ENCODE results near the gene KCNG2.

KCNG2 gene

GRCh38 chr18:79848294-79848578 lies 50.5 kb downstream of the KCNG2 start:
- Histone ChIP-seq H3K4me2 (ENCODE audit: low read depth, low read length, poor library complexity, severe bottlenecking) (no peak overlapping the region), H3K4me1 (ENCODE audit: insufficient read depth, low read length, poor library complexity, severe bottlenecking) (no peaks in the 10 kb centered on the region), H3F3A (ENCODE audit: low read depth) (no peaks in the 10 kb centered on the region), H2AFZ (ENCODE audit: low read length) (no peak overlapping the region), H3K9me2 (replicated peaks; ENCODE audit: low read depth, low read length) (no peaks in the 10 kb centered on the region), H3K9me3 (ENCODE audit: insufficient read depth, low read depth, low read length) (peaks cover 12% of the 10 kb centered on the region; the same call in 1 of the 2 replicates), H3K9ac (ENCODE audit: low read depth, low read length, poor library complexity, severe bottlenecking) (no peak overlapping the region), H3K27me3 (ENCODE audit: insufficient read depth, low read length, poor library complexity, severe bottlenecking) (no peaks in the 10 kb centered on the region), H4K20me1 (ENCODE audit: insufficient read depth, low read length, poor library complexity, severe bottlenecking) (no peaks in the 10 kb centered on the region), H3K4me3 (ENCODE audit: low read length, poor library complexity, severe bottlenecking) (no peak overlapping the region), H3K36me3 (ENCODE audit: insufficient read depth, low read length) (no peaks in the 10 kb centered on the region), H3K79me2 (ENCODE audit: insufficient read depth, low read length) (no peaks in the 10 kb centered on the region)
- TF ChIP-seq EZH2phosphoT487 (IDR thresholded peaks at IDR 0.05; ENCODE audit: borderline replicate concordance), result no peak
- TF ChIP-seq CTCF (conservative IDR thresholded peaks at IDR 0.05; ENCODE audit: low read length), result no peak

- Histone ChIP-seq H3K9me2 (replicated peaks; ENCODE audit: low read depth, low read length) (no peaks in the 10 kb centered on the region), H4K20me1 (ENCODE audit: insufficient read depth, low read length, poor library complexity, severe bottlenecking) (no peaks in the 10 kb centered on the region), H3K9ac (ENCODE audit: low read depth, low read length, poor library complexity, severe bottlenecking) (no peak overlapping the region), H3K9me3 (ENCODE audit: insufficient read depth, low read depth, low read length) (peaks cover 12% of the 10 kb centered on the region; the same call in 1 of the 2 replicates), H3K36me3 (ENCODE audit: insufficient read depth, low read length) (no peaks in the 10 kb centered on the region), H3K4me1 (ENCODE audit: insufficient read depth, low read length, poor library complexity, severe bottlenecking) (no peaks in the 10 kb centered on the region), H3K27me3 (ENCODE audit: insufficient read depth, low read length, poor library complexity, severe bottlenecking) (no peaks in the 10 kb centered on the region), H3K4me3 (ENCODE audit: low read length, poor library complexity, severe bottlenecking) (no peak overlapping the region), H3K4me2 (ENCODE audit: low read depth, low read length, poor library complexity, severe bottlenecking) (no peak overlapping the region), H2AFZ (ENCODE audit: low read length) (no peak overlapping the region), H3K79me2 (ENCODE audit: insufficient read depth, low read length) (no peaks in the 10 kb centered on the region), H3F3A (ENCODE audit: low read depth) (no peaks in the 10 kb centered on the region)
- TF ChIP-seq CTCF (conservative IDR thresholded peaks at IDR 0.05; ENCODE audit: low read length) (no peak), EZH2phosphoT487 (IDR thresholded peaks at IDR 0.05; ENCODE audit: borderline replicate concordance) (no peak)
These were observed 51.0 kb downstream of the KCNG2 start for GRCh38 chr18:79848579-79849327.

GRCh38 chr18:79849328-79850207 lies 51.8 kb downstream of the KCNG2 start:
- H3K9ac ChIP-seq (ENCODE audit: low read depth, low read length, poor library complexity, severe bottlenecking), result no peak overlapping the region
- no peak overlapping the region for H3K4me2 ChIP-seq (ENCODE audit: low read depth, low read length, poor library complexity, severe bottlenecking)
- no peaks in the 10 kb centered on the region for H3K4me1 ChIP-seq (ENCODE audit: insufficient read depth, low read length, poor library complexity, severe bottlenecking)
- peaks cover 12% of the 10 kb centered on the region; the same call in 1 of the 2 replicates for H3K9me3 ChIP-seq (ENCODE audit: insufficient read depth, low read depth, low read length)
- H4K20me1 ChIP-seq (ENCODE audit: insufficient read depth, low read length, poor library complexity, severe bottlenecking), result no peaks in the 10 kb centered on the region
- no peaks in the 10 kb centered on the region for H3K79me2 ChIP-seq (ENCODE audit: insufficient read depth, low read length)
- no peaks in the 10 kb centered on the region for H3K9me2 ChIP-seq (replicated peaks; ENCODE audit: low read depth, low read length)
- no peaks in the 10 kb centered on the region for H3F3A ChIP-seq (ENCODE audit: low read depth)
- H2AFZ ChIP-seq (ENCODE audit: low read length), result no peak overlapping the region
- no peaks in the 10 kb centered on the region for H3K36me3 ChIP-seq (ENCODE audit: insufficient read depth, low read length)
- no peaks in the 10 kb centered on the region for H3K27me3 ChIP-seq (ENCODE audit: insufficient read depth, low read length, poor library complexity, severe bottlenecking)
- TF ChIP-seq EZH2phosphoT487 (IDR thresholded peaks at IDR 0.05; ENCODE audit: borderline replicate concordance) (no peak), CTCF (conservative IDR thresholded peaks at IDR 0.05; ENCODE audit: low read length) (no peak)
- H3K4me3 ChIP-seq (ENCODE audit: low read length, poor library complexity, severe bottlenecking), result no peak overlapping the region

Measured in Loucy (cell line).